B cell (primary cell): Measurements from ENCODE around the gene PRKN. TPM values are rescaled to one million over a fixed set of nuclear protein-coding genes. Genes with fewer than 3 reads are reported as not detected.

Source experiments
- ATAC-seq: fragments of 200-7000 bp; cut with Tn5 transposase; one replicate; pipeline ENCODE4 v1.10.0; 2021; ENCODE audit warnings: low read depth, mild to moderate bottlenecking, moderate number of reproducible peaks, moderate library complexity
- CTCF ChIA-PET: fragments of 350-600 bp; sonication (Branson Sonifier 250); formaldehyde crosslinking; loops from one replicate; lab custom pipeline; 2021; ENCODE audit warnings: antibody characterized with exemption, inconsistent platforms; lab: Charles Lee
- POLR2A ChIA-PET: fragments of 350-600 bp; sonication (Branson Sonifier 250); formaldehyde crosslinking; loops from one replicate; lab custom pipeline; 2021; ENCODE audit warnings: antibody characterized with exemption; lab: Charles Lee
- DNase-seq: peaks from one replicate; pipeline ENCODE4 v3.0.0; 2013
- H2AFZ ChIP-seq: 2 replicates; pipeline ENCODE4 v1.6.1; 2012; ENCODE audit warnings: mild to moderate bottlenecking, low read depth, low read length; ENCODE audit not compliant: insufficient read depth, poor library complexity, severe bottlenecking
- H3K27ac ChIP-seq, 2 donors: 1 replicate in 1 of 2; 2 replicates in 1 of 2; pipeline ENCODE4 v1.5.1; 2012 to 2013; ENCODE audit warnings: low read length in 2 of 2, mild to moderate bottlenecking in 2 of 2, moderate library complexity in 1 of 2
- H3K27me3 ChIP-seq, 4 experiments: fragments of 200-600 bp in 1 of 4; sonication (generic) in 1 of 4; replicated peaks in 1 of 4; 1 replicate in 2 of 4; 2 replicates in 2 of 4; pipeline versions ENCODE4 v1.6.1 to v1.7.0; 2013 to 2016; ENCODE audit warnings: low read length in 3 of 4, mild to moderate bottlenecking in 2 of 4, mixed read lengths in 1 of 4, moderate library complexity in 1 of 4; ENCODE audit not compliant: insufficient read depth in 4 of 4, control insufficient read depth in 3 of 4; ENCODE audit errors: control extremely low read depth in 1 of 4
- H3K36me3 ChIP-seq, 2 experiments: replicated peaks in 1 of 2; 1 replicate in 1 of 2; 2 replicates in 1 of 2; pipeline versions ENCODE4 v1.6.1 to v1.7.1; 2013; ENCODE audit warnings: low read length in 1 of 2; ENCODE audit not compliant: insufficient read depth in 2 of 2, control insufficient read depth in 1 of 2; ENCODE audit errors: control extremely low read depth in 1 of 2, extremely low read depth in 1 of 2
- H3K4me1 ChIP-seq, 2 donors: fragments of 200-600 bp in 1 of 2; sonication (generic) in 1 of 2; 1 replicate in 1 of 2; 2 replicates in 1 of 2; pipeline versions ENCODE4 v1.5.1 to v1.6.1; 2013 to 2017; ENCODE audit warnings: low read length in 2 of 2; ENCODE audit not compliant: control insufficient read depth in 2 of 2, insufficient read depth in 2 of 2
- H3K4me2 ChIP-seq: replicated peaks from 2 replicates; pipeline ENCODE3; 2012; ENCODE audit warnings: mild to moderate bottlenecking, low read depth, low read length; ENCODE audit not compliant: poor library complexity, severe bottlenecking
- H3K4me3 ChIP-seq, 5 experiments: fragments of 200-600 bp in 1 of 5; sonication (generic) in 1 of 5; 1 replicate in 3 of 5; 2 replicates in 2 of 5; pipeline versions ENCODE4 v1.5.1 to v1.7.0; 2011 to 2016; ENCODE audit warnings: low read length in 4 of 5, mild to moderate bottlenecking in 4 of 5, low read depth in 2 of 5, control low read depth in 1 of 5, moderate library complexity in 1 of 5; ENCODE audit not compliant: insufficient read depth in 1 of 5; ENCODE audit errors: control extremely low read depth in 1 of 5, extremely low read depth in 1 of 5
- H3K79me2 ChIP-seq: fragments of 200-600 bp; sonication (generic); one replicate; pipeline ENCODE4 v1.6.0; 2016; ENCODE audit warnings: low read length; ENCODE audit not compliant: control insufficient read depth, insufficient read depth
- H3K9ac ChIP-seq: fragments of 200-600 bp; sonication (generic); 2 replicates; pipeline ENCODE4 v1.6.1; 2017; ENCODE audit warnings: mild to moderate bottlenecking, low read length, moderate library complexity
- H3K9me3 ChIP-seq, 3 donors: one replicate each; pipeline versions ENCODE4 v1.6.1 to v1.7.1; 2013; ENCODE audit warnings: low read length in 2 of 3; ENCODE audit not compliant: control insufficient read depth in 2 of 3, insufficient read depth in 1 of 3; ENCODE audit errors: control extremely low read depth in 1 of 3
- H4K20me1 ChIP-seq: 2 replicates; pipeline ENCODE4 v1.6.0; 2012; ENCODE audit warnings: mild to moderate bottlenecking, low read length; ENCODE audit not compliant: insufficient read depth, control insufficient read depth, poor library complexity, severe bottlenecking
- H3K27ac Mint-ChIP-seq: one replicate; pipeline ENCODE4 v1.8.0; 2021; ENCODE audit warnings: mixed read lengths
- H3K27me3 Mint-ChIP-seq: one replicate; pipeline ENCODE4 v1.8.0; 2021; ENCODE audit warnings: mixed read lengths
- H3K4me1 Mint-ChIP-seq: one replicate; pipeline ENCODE4 v1.8.0; 2021; ENCODE audit warnings: mixed read lengths
- H3K4me3 Mint-ChIP-seq: one replicate; pipeline ENCODE4 v1.8.0; 2021; ENCODE audit warnings: mixed read lengths
- H3K9me3 Mint-ChIP-seq: one replicate; pipeline ENCODE4 v1.8.0; 2022; ENCODE audit warnings: mixed read lengths; ENCODE audit not compliant: insufficient read depth
- EZH2 ChIP-seq: IDR thresholded peaks from 2 replicates; pipeline ENCODE4 v1.6.1; 2012; ENCODE audit warnings: borderline replicate concordance, low read depth, mild to moderate bottlenecking, moderate library complexity, low read length; ENCODE audit not compliant: insufficient read depth, poor library complexity, severe bottlenecking
- WGBS: methylation state at CpG from one replicate; pipeline ENCODE4 v1.1.5; 2013; ENCODE audit warnings: missing lambda C conversion rate; ENCODE audit not compliant: insufficient coverage; 5-methylcytosine and 5-hydroxymethylcytosine counted together
- intact Hi-C: fragments of 100-400 bp; cut with micrococcal nuclease; formaldehyde crosslinking; loops from one replicate; pipeline ENCODE4 v1.10.0; 2022
- polyA plus RNA-seq: library from polyadenylated mRNA; depleted of rRNA; stranded (reverse); fragments of >200 nt; gene quantifications from 2 replicates; pipeline ENCODE4 v1.2.3, GENCODE V29; 2012
- total RNA-seq, 2 donors: library from RNA; stranded (reverse); fragments of 120-200 nt in 1 of 2; gene quantifications; 1 replicate in 1 of 2; 2 replicates in 1 of 2; pipeline versions ENCODE4 v1.2.3 to v1.2.4, GENCODE V29; 2013 to 2022
- TF ChIP-seq, protein P1 (sequence below): fragments of 200-600 bp; IDR thresholded peaks from one replicate; pipeline ENCODE4 v1.8.0; 2022; ENCODE audit warnings: antibody characterized with exemption, mild to moderate bottlenecking

Gene PRKN
- total and polyA plus RNA-seq, 2 donors (not counting 1 experiment from before 2014, with no cell fraction given), result 1.6 to 6.2 TPM

- no peak for ATAC-seq
- no peak overlapping the region for H3K27ac Mint-ChIP-seq
Observed at GRCh38 chr6:161880056-161880455, 847.5 kb downstream of the PRKN start.

DNA sequence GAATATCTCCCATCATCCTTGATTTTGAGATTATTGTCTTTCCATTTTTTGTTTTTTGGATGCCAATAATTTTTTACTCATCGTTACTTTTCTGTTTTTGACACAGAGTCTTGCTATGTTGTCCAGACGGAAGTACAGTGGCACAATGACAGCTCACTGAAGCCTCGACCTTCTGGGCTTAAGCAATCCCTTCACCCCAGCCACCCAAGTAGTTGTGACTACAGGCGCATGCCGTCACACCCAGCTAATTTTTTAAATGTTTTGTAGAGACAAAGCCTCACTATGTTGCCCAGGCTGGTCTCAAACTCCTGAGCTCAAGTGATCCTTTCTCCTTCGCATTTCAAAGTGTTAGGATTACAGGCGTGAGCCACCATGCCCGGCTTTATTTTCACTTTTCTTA is 851.3 kb downstream of the PRKN start:
- no peak for TF ChIP-seq EZH2
- TF ChIP-seq, protein P1, sequence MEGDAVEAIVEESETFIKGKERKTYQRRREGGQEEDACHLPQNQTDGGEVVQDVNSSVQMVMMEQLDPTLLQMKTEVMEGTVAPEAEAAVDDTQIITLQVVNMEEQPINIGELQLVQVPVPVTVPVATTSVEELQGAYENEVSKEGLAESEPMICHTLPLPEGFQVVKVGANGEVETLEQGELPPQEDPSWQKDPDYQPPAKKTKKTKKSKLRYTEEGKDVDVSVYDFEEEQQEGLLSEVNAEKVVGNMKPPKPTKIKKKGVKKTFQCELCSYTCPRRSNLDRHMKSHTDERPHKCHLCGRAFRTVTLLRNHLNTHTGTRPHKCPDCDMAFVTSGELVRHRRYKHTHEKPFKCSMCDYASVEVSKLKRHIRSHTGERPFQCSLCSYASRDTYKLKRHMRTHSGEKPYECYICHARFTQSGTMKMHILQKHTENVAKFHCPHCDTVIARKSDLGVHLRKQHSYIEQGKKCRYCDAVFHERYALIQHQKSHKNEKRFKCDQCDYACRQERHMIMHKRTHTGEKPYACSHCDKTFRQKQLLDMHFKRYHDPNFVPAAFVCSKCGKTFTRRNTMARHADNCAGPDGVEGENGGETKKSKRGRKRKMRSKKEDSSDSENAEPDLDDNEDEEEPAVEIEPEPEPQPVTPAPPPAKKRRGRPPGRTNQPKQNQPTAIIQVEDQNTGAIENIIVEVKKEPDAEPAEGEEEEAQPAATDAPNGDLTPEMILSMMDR, result no peak
- H3K4me1 Mint-ChIP-seq, result no peaks in the 10 kb centered on the region
- intact Hi-C loops, result no loop called here
- DNase-seq, result no peak
- Histone ChIP-seq H2AFZ (no peak overlapping the region), H4K20me1 (no peaks in the 10 kb centered on the region), H3K9me3 (peaks cover 0 to 10% (median 0%) of the 10 kb centered on the region in 3 donors), H3K79me2 (no peaks in the 10 kb centered on the region), H3K4me2 (no peak overlapping the region), H3K4me3 (no peak overlapping the region), H3K27ac (no peak overlapping the region), H3K4me1 (no peaks in the 10 kb centered on the region), H3K9ac (no peak overlapping the region), H3K36me3 (no peaks in the 10 kb centered on the region), H3K27me3 (no peaks in the 10 kb centered on the region)
- H3K27me3 Mint-ChIP-seq, result no peaks in the 10 kb centered on the region
- CTCF ChIA-PET, result no interaction called here
- peaks cover 6% of the 10 kb centered on the region for H3K9me3 Mint-ChIP-seq
- 87% methylated on average over 5 of the region's 8 CpGs for WGBS
- no peak overlapping the region for H3K27ac Mint-ChIP-seq
- H3K4me3 Mint-ChIP-seq, result no peak overlapping the region
- POLR2A ChIA-PET, result no interaction called here
- ATAC-seq, result no peak

More at GRCh38 chr6:161880056-161880455, 847.5 kb downstream of the PRKN start:
- DNase-seq, result no peak
- ChIA-PET POLR2A (no interaction called here), CTCF (no interaction called here)
- TF ChIP-seq, protein P1, result no peak
- TF ChIP-seq EZH2, result no peak
- H3K9me3 Mint-ChIP-seq, result peaks cover 6% of the 10 kb centered on the region
- H3K79me2 ChIP-seq, result no peaks in the 10 kb centered on the region
- no peaks in the 10 kb centered on the region for H3K27me3 Mint-ChIP-seq
- no peak overlapping the region for H2AFZ ChIP-seq
- H3K4me3 ChIP-seq, result no peak overlapping the region
- no peaks in the 10 kb centered on the region for H3K27me3 ChIP-seq
- no peak overlapping the region for H3K9ac ChIP-seq
- peaks cover 0 to 13% (median 0%) of the 10 kb centered on the region in 3 donors for H3K9me3 ChIP-seq
- H3K27ac ChIP-seq, result no peak overlapping the region
- no peak overlapping the region for H3K4me2 ChIP-seq
- intact Hi-C loops, result no loop called here
- no peaks in the 10 kb centered on the region for H3K4me1 Mint-ChIP-seq
- no peaks in the 10 kb centered on the region for H4K20me1 ChIP-seq
- no peak overlapping the region for H3K4me3 Mint-ChIP-seq
- no CpG with 5 or more reads among the region's 2 CpGs for WGBS
- no peaks in the 10 kb centered on the region for H3K36me3 ChIP-seq
- H3K4me1 ChIP-seq, result no peaks in the 10 kb centered on the region
